Activated CD8-positive, alpha-beta T cell treated with anti-CD3 and anti-CD28 coated beads for 36 hours (primary cell): ENCODE results near the gene PPP1CA. TPM values are rescaled to one million over a fixed set of nuclear protein-coding genes. Genes with fewer than 3 reads are reported as not detected.

Experiments used
- ATAC-seq: fragments of 200-7000 bp; cut with Tn5 transposase; one replicate; pipeline ENCODE4 v1.10.0; 2021; ENCODE audit warnings: mild to moderate bottlenecking, moderate library complexity
- CTCF ChIA-PET: fragments of 350-600 bp; sonication (Branson Sonifier 250); formaldehyde crosslinking; loops from one replicate; lab custom pipeline; 2021; ENCODE audit warnings: antibody characterized with exemption; lab: Charles Lee
- POLR2A ChIA-PET: fragments of 350-600 bp; sonication (Branson Sonifier 250); formaldehyde crosslinking; loops from one replicate; lab custom pipeline; 2021; ENCODE audit warnings: antibody characterized with exemption; lab: Charles Lee
- DNase-seq: peaks from one replicate; pipeline ENCODE4 v3.0.0-alpha.2; 2020
- H3K27ac Mint-ChIP-seq: one replicate; pipeline ENCODE4 v1.8.0; 2021; ENCODE audit warnings: mild to moderate bottlenecking, mixed read lengths
- H3K27me3 Mint-ChIP-seq: one replicate; pipeline ENCODE4 v1.8.0; 2021; ENCODE audit warnings: mixed read lengths
- H3K36me3 Mint-ChIP-seq: one replicate; pipeline ENCODE4 v1.8.0; 2021; ENCODE audit warnings: low read depth, mixed read lengths
- H3K4me1 Mint-ChIP-seq: one replicate; pipeline ENCODE4 v1.8.0; 2021; ENCODE audit warnings: low read depth, mixed read lengths
- H3K4me3 Mint-ChIP-seq: one replicate; pipeline ENCODE4 v1.8.0; 2021; ENCODE audit warnings: mild to moderate bottlenecking, moderate library complexity, mixed read lengths
- H3K9me3 Mint-ChIP-seq: one replicate; pipeline ENCODE4 v1.8.0; 2021; ENCODE audit warnings: mixed read lengths
- intact Hi-C: fragments of 100-400 bp; cut with micrococcal nuclease; formaldehyde crosslinking; loops from one replicate; pipeline ENCODE4 v1.10.0; 2022
- total RNA-seq, 2 experiments: library from RNA; stranded (reverse); gene quantifications; one replicate each; pipeline ENCODE4 v1.2.3, GENCODE V29; 2021
- TF ChIP-seq, protein P1 (sequence below): fragments of 200-600 bp; IDR thresholded peaks from one replicate; pipeline ENCODE4 v1.8.0; 2022; ENCODE audit warnings: antibody characterized with exemption, mild to moderate bottlenecking

Gene PPP1CA
- total RNA-seq, 2 experiments from 2014 or later = 249 to 258 TPM

DNA sequence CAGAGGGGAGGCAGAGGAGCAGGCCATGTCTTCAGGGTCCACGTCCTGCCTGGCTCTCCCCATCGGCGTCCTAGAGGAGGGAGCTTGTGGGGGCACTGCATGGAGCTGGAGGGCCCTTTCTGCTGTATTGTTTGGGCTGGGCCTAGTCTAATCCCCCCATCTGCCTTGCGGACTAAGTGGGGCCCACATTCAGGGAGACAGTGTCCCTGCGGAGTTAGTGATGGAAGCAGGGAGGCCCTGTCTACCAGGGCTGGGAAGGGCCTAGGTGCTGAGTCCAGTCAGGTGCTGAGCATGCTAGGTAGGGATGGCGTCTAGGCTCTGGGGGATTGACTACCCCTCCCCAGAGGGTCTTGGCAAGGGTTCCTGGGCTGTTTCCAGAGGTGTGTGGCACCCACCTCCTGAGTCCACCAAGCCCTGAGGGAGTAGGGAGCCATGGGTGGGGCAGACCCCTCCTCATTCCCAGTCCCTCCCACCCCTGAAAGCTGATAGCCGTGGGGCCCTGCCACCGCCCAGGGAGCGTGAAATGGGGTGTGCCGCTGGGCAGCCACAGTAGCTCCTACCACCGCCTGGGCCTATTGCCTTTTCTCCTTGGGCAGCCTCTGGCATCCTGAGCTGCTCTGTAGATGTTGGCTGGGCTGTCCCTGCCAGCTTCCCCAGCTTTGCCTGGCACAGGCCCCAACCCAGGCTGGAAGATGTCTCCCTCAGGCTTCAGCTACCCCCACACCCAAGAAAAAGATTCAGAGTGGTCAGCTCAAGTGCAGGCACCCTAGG, 46.5 kb downstream of the PPP1CA start:
- TF ChIP-seq, protein P1, sequence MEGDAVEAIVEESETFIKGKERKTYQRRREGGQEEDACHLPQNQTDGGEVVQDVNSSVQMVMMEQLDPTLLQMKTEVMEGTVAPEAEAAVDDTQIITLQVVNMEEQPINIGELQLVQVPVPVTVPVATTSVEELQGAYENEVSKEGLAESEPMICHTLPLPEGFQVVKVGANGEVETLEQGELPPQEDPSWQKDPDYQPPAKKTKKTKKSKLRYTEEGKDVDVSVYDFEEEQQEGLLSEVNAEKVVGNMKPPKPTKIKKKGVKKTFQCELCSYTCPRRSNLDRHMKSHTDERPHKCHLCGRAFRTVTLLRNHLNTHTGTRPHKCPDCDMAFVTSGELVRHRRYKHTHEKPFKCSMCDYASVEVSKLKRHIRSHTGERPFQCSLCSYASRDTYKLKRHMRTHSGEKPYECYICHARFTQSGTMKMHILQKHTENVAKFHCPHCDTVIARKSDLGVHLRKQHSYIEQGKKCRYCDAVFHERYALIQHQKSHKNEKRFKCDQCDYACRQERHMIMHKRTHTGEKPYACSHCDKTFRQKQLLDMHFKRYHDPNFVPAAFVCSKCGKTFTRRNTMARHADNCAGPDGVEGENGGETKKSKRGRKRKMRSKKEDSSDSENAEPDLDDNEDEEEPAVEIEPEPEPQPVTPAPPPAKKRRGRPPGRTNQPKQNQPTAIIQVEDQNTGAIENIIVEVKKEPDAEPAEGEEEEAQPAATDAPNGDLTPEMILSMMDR = no peak
- peaks cover 35% of the 10 kb centered on the region for H3K4me1 Mint-ChIP-seq
- H3K27me3 Mint-ChIP-seq = peaks cover 3% of the 10 kb centered on the region
- ATAC-seq (no peak), DNase-seq (no peak)
- H3K9me3 Mint-ChIP-seq = no peaks in the 10 kb centered on the region
- peak overlapping the region; percentile 91 for H3K27ac Mint-ChIP-seq
- H3K4me3 Mint-ChIP-seq = no peak overlapping the region
- ChIA-PET CTCF (interaction anchor here (1.3 to 12.1 kb wide), 6 partner anchors 9 to 92 kb away, joined by 3 to 883 read pairs (median 28); partner anchors contain the start of gene CLCF1), POLR2A (interaction anchor here (0.9 to 3.5 kb wide), 6 partner anchors 8 to 38 kb away, joined by 4 to 22 read pairs (median 10); partner anchors contain the start of genes CLCF1 and RAD9A)
- intact Hi-C loops = no loop called here
- H3K36me3 Mint-ChIP-seq = peaks cover 1% of the 10 kb centered on the region

DNA sequence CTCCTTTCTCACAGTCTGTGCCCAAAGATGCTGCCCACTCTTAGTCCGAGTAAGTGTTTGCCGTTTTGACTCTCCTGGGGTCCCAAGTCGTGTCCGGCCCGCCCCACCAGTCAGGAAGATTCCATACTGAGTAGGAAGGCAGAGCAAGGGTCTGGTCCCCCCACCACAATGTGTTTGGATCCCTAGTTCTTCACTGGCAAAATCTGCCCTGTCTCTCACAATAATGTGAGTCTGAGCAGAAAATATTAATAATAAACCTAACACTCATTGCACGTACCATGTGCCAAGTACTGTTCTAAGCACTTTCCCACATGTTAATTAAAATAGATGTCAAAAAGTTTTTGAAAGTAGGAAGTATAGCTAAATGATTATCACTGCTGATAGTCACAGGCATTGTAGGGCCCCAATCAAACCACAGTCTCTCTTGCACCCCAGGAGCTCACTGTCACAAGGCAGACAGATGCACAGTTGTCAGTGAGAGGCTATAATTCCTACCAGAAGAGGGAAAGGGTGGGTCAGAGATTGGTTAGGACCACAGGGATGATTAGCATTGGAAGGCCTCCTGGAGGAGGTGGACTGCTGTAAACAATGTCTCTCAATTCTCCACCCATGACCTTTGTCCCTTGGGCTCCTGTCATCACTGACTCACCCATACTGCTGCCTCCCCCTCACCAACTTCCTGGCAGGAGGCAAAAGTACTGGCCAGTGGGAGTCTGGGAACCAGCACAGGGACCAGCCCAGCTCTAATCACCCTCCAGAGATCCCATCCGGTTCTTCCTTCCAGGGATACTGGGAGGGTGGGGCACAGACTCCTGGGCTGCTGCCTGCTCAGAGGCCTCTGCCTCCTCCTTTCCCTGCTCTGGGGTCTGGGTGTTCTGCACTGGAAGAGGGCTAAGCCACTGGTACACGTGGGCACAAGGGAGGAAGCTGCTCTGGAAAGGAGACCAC, 47.3 kb downstream of the PPP1CA start:
- Mint-ChIP-seq H3K27me3 (peaks cover 3% of the 10 kb centered on the region), H3K4me3 (peak overlapping the region; percentile 83), H3K9me3 (no peaks in the 10 kb centered on the region), H3K27ac (peak overlapping the region; percentile 91), H3K4me1 (peaks cover 35% of the 10 kb centered on the region), H3K36me3 (peaks cover 1% of the 10 kb centered on the region)
- CTCF ChIA-PET = interaction anchor here (0.6 to 12.1 kb wide), 11 partner anchors 8 to 230 kb away, joined by 3 to 883 read pairs (median 3); partner anchors contain the start of genes CLCF1, GSTP1 and PPP1CA
- intact Hi-C loops = no loop called here
- DNase-seq (peak; percentile 52), ATAC-seq (peak; percentile 4)
- POLR2A ChIA-PET = interaction anchor here (0.6 to 3.5 kb wide), 11 partner anchors 9 to 130 kb away, joined by 3 to 22 read pairs (median 4); partner anchors contain the start of gene RAD9A
- TF ChIP-seq, protein P1 = no peak

DNA sequence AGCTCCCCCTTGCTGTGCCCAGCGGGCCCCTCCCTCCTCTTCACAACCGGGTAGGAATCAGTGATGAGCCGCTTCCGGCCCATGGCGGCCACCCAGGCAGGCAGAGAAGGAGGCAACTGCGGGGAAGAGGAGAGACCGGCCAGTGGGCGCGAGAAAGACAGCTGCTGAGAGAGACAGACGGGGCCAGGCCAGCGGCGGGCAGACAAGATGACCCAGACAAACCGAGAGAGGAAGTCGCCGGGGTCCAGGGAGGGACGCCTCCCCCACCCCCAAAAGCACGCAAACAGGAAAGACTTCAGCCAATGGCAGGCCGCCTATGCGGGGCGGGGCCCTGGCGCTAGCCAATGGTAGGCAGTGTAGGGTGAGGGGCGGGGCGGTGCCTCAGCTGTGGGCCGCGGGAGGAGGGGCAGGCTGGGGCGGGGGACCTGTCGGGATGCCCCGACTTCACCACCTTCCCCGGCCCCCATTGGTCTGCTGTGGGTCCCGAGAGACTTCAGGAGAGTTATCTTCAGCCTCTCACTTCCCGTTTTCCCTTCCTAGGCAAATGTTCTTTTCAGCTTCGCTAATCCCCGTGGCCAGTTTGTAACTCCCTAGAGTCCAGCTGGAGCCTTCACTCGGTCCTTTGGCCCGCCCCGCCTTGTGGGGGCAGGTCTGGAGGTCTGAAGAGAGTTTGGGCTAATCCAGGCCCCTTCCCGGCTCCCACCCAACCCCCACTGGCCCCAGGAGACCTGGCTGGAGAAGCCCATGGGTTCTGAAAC, 48.2 kb downstream of the PPP1CA start, which contains the start of gene POLD4:
Gene POLD4 (minus strand): TSS at position 230 of the 758 bp plus-strand sequence. CDS start 147 bp downstream, at position 83.
- intact Hi-C loops = no loop called here
- Mint-ChIP-seq H3K4me1 (peaks cover 38% of the 10 kb centered on the region), H3K27ac (peak within 1 kb of the TSS; percentile 98), H3K36me3 (peaks cover 1% of the 10 kb centered on the region), H3K9me3 (no peaks in the 10 kb centered on the region), H3K27me3 (peaks cover 3% of the 10 kb centered on the region), H3K4me3 (peak within 1 kb of the TSS; percentile 83)
- DNase-seq (peak; percentile 98), ATAC-seq (peak; percentile 90)
- TF ChIP-seq, protein P1 = no peak
- ChIA-PET CTCF (interaction anchor here (1.1 to 12.1 kb wide), 17 partner anchors 7 to 295 kb away, joined by 3 to 883 read pairs (median 3); partner anchors contain the start of genes CLCF1, GRK2, GSTP1 and KDM2A), POLR2A (interaction anchor here (0.6 to 3.5 kb wide), 15 partner anchors 8 to 131 kb away, joined by 3 to 22 read pairs (median 4); partner anchors contain the start of gene RAD9A)

DNA sequence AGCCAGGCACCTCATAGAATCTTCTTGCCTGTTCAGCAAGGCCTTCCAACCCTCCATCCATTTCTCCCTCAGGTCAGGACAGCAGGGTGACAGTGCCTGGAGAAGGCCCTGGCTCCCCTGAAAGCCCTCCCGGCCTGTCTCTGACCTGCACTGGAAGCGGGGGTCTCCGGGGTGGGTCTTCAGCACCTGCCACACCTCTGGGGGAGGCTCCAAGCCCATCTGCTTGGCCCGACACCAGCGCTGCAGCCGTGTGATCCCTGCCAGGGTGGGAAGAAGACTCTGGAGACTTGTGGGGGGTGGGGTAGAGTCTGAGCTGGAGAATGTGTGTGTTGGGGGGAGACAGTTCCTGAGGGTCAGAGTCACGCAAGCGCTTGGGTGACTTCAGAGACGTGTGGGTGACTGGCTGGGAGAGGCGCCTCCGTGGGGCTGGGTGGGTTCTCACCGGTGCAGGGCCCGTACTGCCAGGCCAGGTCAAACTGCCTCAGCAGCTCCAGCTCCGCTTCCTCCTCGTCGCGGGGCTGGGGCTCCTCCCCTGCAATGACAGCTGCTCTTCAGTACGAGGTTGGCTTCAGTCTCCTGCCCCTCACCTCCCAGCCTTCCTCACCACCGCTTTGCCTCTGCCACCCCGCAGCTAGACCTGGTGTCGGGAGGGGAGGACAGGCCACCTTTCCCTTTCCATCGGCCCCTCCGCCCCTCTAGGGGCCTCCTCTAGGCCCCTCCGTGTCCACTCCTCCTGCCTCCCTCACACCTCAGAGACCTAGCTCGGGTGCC, 48.9 kb downstream of the PPP1CA start:
- intact Hi-C loops = no loop called here
- ChIA-PET CTCF (interaction anchor here (0.6 to 12.1 kb wide), 18 partner anchors 7 to 296 kb away, joined by 3 to 883 read pairs (median 4); partner anchors contain the start of genes CLCF1, GRK2, KDM2A and PPP1CA), POLR2A (interaction anchor here (0.8 to 3.5 kb wide), 13 partner anchors 11 to 153 kb away, joined by 3 to 22 read pairs (median 4); partner anchors contain the start of genes PITPNM1 and RAD9A)
- no peaks in the 10 kb centered on the region for H3K9me3 Mint-ChIP-seq
- H3K4me1 Mint-ChIP-seq = peaks cover 45% of the 10 kb centered on the region
- ATAC-seq (peak; percentile 52), DNase-seq (peak; percentile 75)
- peak overlapping the region; percentile 98 for H3K27ac Mint-ChIP-seq
- H3K4me3 Mint-ChIP-seq = peak overlapping the region; percentile 83
- TF ChIP-seq, protein P1 = no peak
- no peaks in the 10 kb centered on the region for H3K27me3 Mint-ChIP-seq
- peaks cover 1% of the 10 kb centered on the region for H3K36me3 Mint-ChIP-seq
